Measurements from ENCODE around the gene BARX2. TPM values are rescaled to one million over a fixed set of nuclear protein-coding genes. Genes with fewer than 3 reads are reported as not detected.
"Not testable (repeated sequence)": the region's sequence is repeated elsewhere in the genome, so short reads cannot be mapped to it uniquely, and the experiment has no call there.

The BARX2 gene
- total RNA-seq, 4 donors from 2014 or later, result 11.1 to 31.8 (median 23.2) TPM

GRCh38 chr11:129331871-129332274 lies 43.8 kb upstream of the BARX2 start:
- Histone ChIP-seq H3K27me3 (no peaks in the 10 kb centered on the region), H3K36me3 (no peaks in the 10 kb centered on the region), H3K4me1 (peaks cover 6% of the 10 kb centered on the region), H3K4me3 (no peak overlapping the region), H3K27ac (no peak overlapping the region), H3K9me3 (no peaks in the 10 kb centered on the region)
- peak; percentile 89 to 93 for DNase-seq (ENCODE audit: low spot score in 2 of 2)
- WGBS, result under 1% methylated on average over 11 of the region's 11 CpGs
- TF ChIP-seq, protein P1, sequence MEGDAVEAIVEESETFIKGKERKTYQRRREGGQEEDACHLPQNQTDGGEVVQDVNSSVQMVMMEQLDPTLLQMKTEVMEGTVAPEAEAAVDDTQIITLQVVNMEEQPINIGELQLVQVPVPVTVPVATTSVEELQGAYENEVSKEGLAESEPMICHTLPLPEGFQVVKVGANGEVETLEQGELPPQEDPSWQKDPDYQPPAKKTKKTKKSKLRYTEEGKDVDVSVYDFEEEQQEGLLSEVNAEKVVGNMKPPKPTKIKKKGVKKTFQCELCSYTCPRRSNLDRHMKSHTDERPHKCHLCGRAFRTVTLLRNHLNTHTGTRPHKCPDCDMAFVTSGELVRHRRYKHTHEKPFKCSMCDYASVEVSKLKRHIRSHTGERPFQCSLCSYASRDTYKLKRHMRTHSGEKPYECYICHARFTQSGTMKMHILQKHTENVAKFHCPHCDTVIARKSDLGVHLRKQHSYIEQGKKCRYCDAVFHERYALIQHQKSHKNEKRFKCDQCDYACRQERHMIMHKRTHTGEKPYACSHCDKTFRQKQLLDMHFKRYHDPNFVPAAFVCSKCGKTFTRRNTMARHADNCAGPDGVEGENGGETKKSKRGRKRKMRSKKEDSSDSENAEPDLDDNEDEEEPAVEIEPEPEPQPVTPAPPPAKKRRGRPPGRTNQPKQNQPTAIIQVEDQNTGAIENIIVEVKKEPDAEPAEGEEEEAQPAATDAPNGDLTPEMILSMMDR (IDR thresholded peaks at IDR 0.05), result peak; percentile 81 to 82
- no peak for TF ChIP-seq POLR2AphosphoS5 (IDR thresholded peaks at IDR 0.05)
- no peak for TF ChIP-seq EP300 (IDR thresholded peaks at IDR 0.05)
- TF ChIP-seq POLR2A (IDR thresholded peaks at IDR 0.05), result no peak

DNA sequence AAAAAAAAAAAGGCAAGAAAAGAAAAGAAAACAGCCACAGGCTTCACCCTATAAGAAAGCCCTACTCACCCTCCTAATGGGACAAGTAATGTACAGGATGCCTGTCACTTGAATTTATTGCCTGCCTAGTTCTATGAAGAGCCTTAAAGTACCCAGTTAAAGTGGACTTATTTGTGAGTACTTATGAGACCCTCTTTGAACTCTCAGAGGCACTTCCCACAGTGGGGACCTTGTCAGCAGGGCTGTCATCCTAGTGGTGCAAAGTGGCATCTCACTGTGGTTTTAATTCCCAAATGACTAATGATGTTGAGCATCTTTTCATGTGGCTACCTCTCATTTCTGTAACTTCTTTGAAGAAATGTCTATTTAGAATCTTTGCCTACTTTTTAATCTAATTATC lies 41.8 kb upstream of the BARX2 start:
- DNase-seq (ENCODE audit: low spot score in 2 of 2), result no peak
- Histone ChIP-seq H3K27me3 (no peaks in the 10 kb centered on the region), H3K4me1 (peaks cover 6% of the 10 kb centered on the region), H3K36me3 (no peaks in the 10 kb centered on the region), H3K4me3 (no peak overlapping the region), H3K27ac (no peak overlapping the region), H3K9me3 (no peaks in the 10 kb centered on the region)
- TF ChIP-seq EP300 (IDR thresholded peaks at IDR 0.05), result no peak
- TF ChIP-seq, protein P1 (IDR thresholded peaks at IDR 0.05), result no peak
- TF ChIP-seq POLR2AphosphoS5 (IDR thresholded peaks at IDR 0.05), result no peak
- no peak for TF ChIP-seq POLR2A (IDR thresholded peaks at IDR 0.05)

DNA sequence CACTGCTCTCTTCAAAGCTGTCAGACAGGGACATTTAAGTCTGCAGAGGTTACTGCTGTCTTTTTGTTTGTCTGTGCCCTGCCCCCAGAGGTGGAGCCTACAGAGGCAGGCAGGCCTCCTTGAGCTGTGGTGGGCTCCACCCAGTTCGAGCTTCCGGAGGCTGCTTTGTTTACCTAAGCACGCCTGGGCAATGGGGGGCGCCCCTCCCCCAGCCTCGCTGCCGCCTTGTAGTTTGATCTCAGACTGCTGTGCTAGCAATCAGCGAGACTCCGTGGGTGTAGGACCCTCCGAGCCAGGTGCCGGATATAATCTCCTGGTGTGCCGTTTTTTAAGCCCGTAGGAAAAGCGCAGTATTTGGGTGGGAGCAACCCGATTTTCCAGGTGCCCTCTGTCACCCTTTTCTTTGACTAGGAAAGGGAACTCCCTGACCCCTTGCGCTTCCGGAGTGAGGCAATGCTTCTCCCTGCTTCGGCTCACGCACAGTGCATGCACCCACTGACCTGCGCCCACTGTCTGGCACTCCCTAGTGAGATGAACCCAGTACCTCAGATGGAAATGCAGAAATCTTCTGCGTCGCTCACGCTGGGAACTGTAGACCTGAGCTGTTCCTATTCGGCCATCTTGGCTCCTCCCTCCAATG lies 31.2 kb upstream of the BARX2 start:
- H3K4me3 ChIP-seq; H3K36me3 ChIP-seq; H3K27me3 ChIP-seq; H3K9me3 ChIP-seq; H3K27ac ChIP-seq; H3K4me1 ChIP-seq; DNase-seq (ENCODE audit: low spot score in 2 of 2): not testable (repeated sequence)
- WGBS, result 94% methylated on average over 8 of the region's 23 CpGs

DNA sequence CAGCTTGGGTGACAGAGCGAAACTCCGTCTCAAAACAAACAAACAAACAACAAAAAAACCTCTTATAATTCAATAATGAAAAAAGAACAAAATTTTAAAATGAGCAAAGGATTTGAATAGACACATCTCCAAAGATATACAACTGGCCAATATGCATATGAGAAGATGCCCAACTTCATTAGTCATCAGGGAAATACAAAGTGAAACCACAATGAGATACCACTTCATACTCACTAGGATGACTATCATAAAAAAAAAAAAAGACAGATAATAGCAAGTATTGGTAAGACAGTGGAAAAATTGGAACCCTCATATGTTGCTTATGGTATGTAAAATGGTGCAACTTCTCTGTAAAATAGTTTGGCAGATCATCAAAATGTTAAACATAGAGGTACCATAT lies 28.7 kb upstream of the BARX2 start:
- 88% methylated on average over 2 of the region's 2 CpGs for WGBS

DNA sequence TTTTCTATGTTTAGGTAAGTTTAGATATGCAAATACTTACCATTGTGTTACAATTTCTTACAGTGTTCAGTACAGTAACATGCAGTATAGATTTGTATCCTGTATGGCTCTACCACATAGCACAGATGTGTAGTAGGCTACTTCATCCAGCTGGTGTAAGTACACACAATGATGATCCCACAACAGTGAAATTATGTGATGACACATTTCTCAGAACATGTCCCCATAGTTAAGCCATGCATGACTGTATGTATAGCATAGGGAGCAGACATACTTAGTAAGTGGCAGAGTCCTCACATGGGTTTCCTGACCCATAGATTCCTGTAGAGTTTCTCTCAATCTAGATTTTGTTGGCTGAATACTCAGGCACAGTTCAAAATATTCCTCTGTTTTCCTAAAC lies 26.8 kb upstream of the BARX2 start:
- Histone ChIP-seq H3K9me3 (no peaks in the 10 kb centered on the region), H3K4me1 (no peaks in the 10 kb centered on the region), H3K4me3 (no peak overlapping the region), H3K27ac (no peak overlapping the region), H3K27me3 (no peaks in the 10 kb centered on the region), H3K36me3 (no peaks in the 10 kb centered on the region)
- TF ChIP-seq POLR2A (IDR thresholded peaks at IDR 0.05), result no peak
- TF ChIP-seq, protein P1 (IDR thresholded peaks at IDR 0.05), result no peak
- TF ChIP-seq POLR2AphosphoS5 (IDR thresholded peaks at IDR 0.05), result no peak
- no peak for DNase-seq (ENCODE audit: low spot score in 2 of 2)

More for the DNA sequence above, 28.7 kb upstream of the BARX2 start:
- Histone ChIP-seq H3K4me1 (no peaks in the 10 kb centered on the region), H3K9me3 (no peaks in the 10 kb centered on the region), H3K27ac (no peak overlapping the region), H3K27me3 (no peaks in the 10 kb centered on the region), H3K4me3 (no peak overlapping the region), H3K36me3 (no peaks in the 10 kb centered on the region)
- TF ChIP-seq EP300 (IDR thresholded peaks at IDR 0.05), result no peak
- TF ChIP-seq, protein P1 (IDR thresholded peaks at IDR 0.05), result no peak
- TF ChIP-seq POLR2AphosphoS5 (IDR thresholded peaks at IDR 0.05), result no peak
- no peak for TF ChIP-seq POLR2A (IDR thresholded peaks at IDR 0.05)
- no peak for DNase-seq (ENCODE audit: low spot score in 2 of 2)

GRCh38 chr11:129352676-129353075 lies 23.0 kb upstream of the BARX2 start:
- Histone ChIP-seq H3K9me3 (no peaks in the 10 kb centered on the region), H3K27ac (no peak overlapping the region), H3K4me3 (no peak overlapping the region), H3K27me3 (no peaks in the 10 kb centered on the region), H3K36me3 (no peaks in the 10 kb centered on the region), H3K4me1 (no peaks in the 10 kb centered on the region)
- 86% methylated on average over 3 of the region's 3 CpGs for WGBS
- TF ChIP-seq POLR2AphosphoS5 (IDR thresholded peaks at IDR 0.05) (no peak), POLR2A (IDR thresholded peaks at IDR 0.05) (no peak)
- no peak for DNase-seq (ENCODE audit: low spot score in 2 of 2)
